Activated naive CD4-positive, alpha-beta T cell treated with anti-CD3 and anti-CD28 coated beads for 36 hours (primary cell): ENCODE results near the gene TMEM131. TPM values are rescaled to one million over a fixed set of nuclear protein-coding genes. Genes with fewer than 3 reads are reported as not detected.
"Not testable (repeated sequence)": the region's sequence is repeated elsewhere in the genome, so short reads cannot be mapped to it uniquely, and the experiment has no call there.

Experiments
- CTCF ChIA-PET: fragments of 350-600 bp; sonication (Branson Sonifier 250); formaldehyde crosslinking; loops from one replicate; lab custom pipeline; 2021; ENCODE audit warnings: antibody characterized with exemption; lab: Charles Lee
- DNase-seq: peaks from one replicate; pipeline ENCODE4 v3.0.0-alpha.2; 2020
- H3K27ac Mint-ChIP-seq: one replicate; pipeline ENCODE4 v1.8.0; 2021; ENCODE audit warnings: mild to moderate bottlenecking, mixed read lengths
- H3K27me3 Mint-ChIP-seq: one replicate; pipeline ENCODE4 v1.8.0; 2021; ENCODE audit warnings: low read depth, mixed read lengths
- H3K36me3 Mint-ChIP-seq: one replicate; pipeline ENCODE4 v1.8.0; 2021; ENCODE audit warnings: low read depth, mixed read lengths
- H3K4me1 Mint-ChIP-seq: one replicate; pipeline ENCODE4 v1.8.0; 2021; ENCODE audit warnings: low read depth, mixed read lengths
- H3K4me3 Mint-ChIP-seq: one replicate; pipeline ENCODE4 v1.8.0; 2021; ENCODE audit warnings: mild to moderate bottlenecking, moderate library complexity, mixed read lengths
- H3K9me3 Mint-ChIP-seq: one replicate; pipeline ENCODE4 v1.8.0; 2021; ENCODE audit warnings: mixed read lengths
- intact Hi-C: fragments of 100-400 bp; cut with micrococcal nuclease; formaldehyde crosslinking; loops from one replicate; pipeline ENCODE4 v1.15.1; 2023
- total RNA-seq, 2 experiments: library from RNA; stranded (reverse); gene quantifications; one replicate each; pipeline ENCODE4 v1.2.3, GENCODE V29; 2021

TMEM131 gene
- total RNA-seq, 2 experiments from 2014 or later, result 18.5 to 19.2 TPM

- H3K27me3 Mint-ChIP-seq, result no peaks in the 10 kb centered on the region
- DNase-seq, result no peak
- CTCF ChIA-PET, result no interaction called here
- H3K9me3 Mint-ChIP-seq, result no peaks in the 10 kb centered on the region
- no peak overlapping the region for H3K27ac Mint-ChIP-seq
- peaks cover 71% of the 10 kb centered on the region for H3K4me1 Mint-ChIP-seq
- intact Hi-C loops, result no loop called here
- H3K36me3 Mint-ChIP-seq, result no peaks in the 10 kb centered on the region
- H3K4me3 Mint-ChIP-seq, result no peak overlapping the region
Observed at GRCh38 chr2:97958184-97958583, 37.6 kb downstream of the TMEM131 start.

GRCh38 chr2:97957432-97958183, 38.1 kb downstream of the TMEM131 start:
- no peak for DNase-seq
- CTCF ChIA-PET, result no interaction called here
- Mint-ChIP-seq H3K27me3 (no peaks in the 10 kb centered on the region), H3K9me3 (no peaks in the 10 kb centered on the region), H3K36me3 (no peaks in the 10 kb centered on the region), H3K4me3 (no peak overlapping the region), H3K4me1 (peaks cover 69% of the 10 kb centered on the region), H3K27ac (no peak overlapping the region)
- intact Hi-C loops, result no loop called here

DNA sequence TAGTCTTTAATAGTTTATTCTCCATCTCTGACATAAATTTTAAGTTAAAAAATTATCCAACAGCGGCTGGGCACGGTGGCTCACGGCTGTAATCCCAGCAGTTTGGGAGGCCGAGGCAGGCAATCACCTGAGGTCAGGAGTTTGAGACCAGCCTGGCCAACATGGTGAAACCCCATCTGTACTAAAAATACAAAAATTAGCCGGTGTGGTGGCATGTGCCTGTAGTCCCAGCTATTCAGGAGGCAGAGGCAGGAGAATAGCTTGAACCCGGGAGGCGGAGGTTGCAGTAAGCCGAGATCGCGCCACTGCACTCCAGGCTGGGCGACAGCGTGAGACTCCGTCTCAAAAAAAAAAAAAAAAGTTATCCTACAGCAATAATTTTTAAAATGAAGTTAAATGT, 39.0 kb downstream of the TMEM131 start:
- H3K36me3 Mint-ChIP-seq, H3K27ac Mint-ChIP-seq, DNase-seq, CTCF ChIA-PET, intact Hi-C loops, H3K9me3 Mint-ChIP-seq, H3K27me3 Mint-ChIP-seq, H3K4me3 Mint-ChIP-seq: not testable (repeated sequence)
- peaks cover 69% of the 10 kb centered on the region for H3K4me1 Mint-ChIP-seq

DNA sequence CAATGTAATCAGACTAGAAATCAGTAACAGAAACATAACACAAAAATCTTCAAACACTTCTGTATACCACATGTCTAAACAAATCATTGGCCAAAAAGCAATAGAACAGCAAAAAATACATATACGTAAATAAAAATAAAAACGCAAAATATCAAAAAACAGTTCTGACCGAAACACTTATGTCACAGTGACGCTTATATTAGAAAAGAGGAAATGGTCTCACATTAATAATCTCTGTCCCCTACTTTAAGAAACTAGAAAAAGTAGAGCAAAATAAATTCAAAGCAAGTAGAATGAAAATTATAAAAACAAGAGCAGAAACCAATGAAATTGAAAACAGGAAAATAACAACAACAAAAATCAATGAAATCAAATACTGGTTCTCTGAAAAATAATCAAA, 41.9 kb downstream of the TMEM131 start:
- no peaks in the 10 kb centered on the region for H3K9me3 Mint-ChIP-seq
- DNase-seq, result no peak
- peaks cover 8% of the 10 kb centered on the region for H3K36me3 Mint-ChIP-seq
- CTCF ChIA-PET, result no interaction called here
- intact Hi-C loops, result no loop called here
- H3K27me3 Mint-ChIP-seq, result no peaks in the 10 kb centered on the region
- H3K27ac Mint-ChIP-seq, result no peak overlapping the region
- H3K4me1 Mint-ChIP-seq, result peaks cover 71% of the 10 kb centered on the region
- H3K4me3 Mint-ChIP-seq, result no peak overlapping the region

- peaks cover 11% of the 10 kb centered on the region for H3K36me3 Mint-ChIP-seq
- peaks cover 68% of the 10 kb centered on the region for H3K4me1 Mint-ChIP-seq
- no peaks in the 10 kb centered on the region for H3K9me3 Mint-ChIP-seq
- CTCF ChIA-PET, result no interaction called here
- no peak overlapping the region for H3K27ac Mint-ChIP-seq
- H3K4me3 Mint-ChIP-seq, result no peak overlapping the region
- intact Hi-C loops, result no loop called here
- DNase-seq, result no peak
- H3K27me3 Mint-ChIP-seq, result no peaks in the 10 kb centered on the region
Observed at GRCh38 chr2:97952357-97952756, 43.4 kb downstream of the TMEM131 start.

- peaks cover 76% of the 10 kb centered on the region for H3K4me1 Mint-ChIP-seq
- peaks cover 11% of the 10 kb centered on the region for H3K36me3 Mint-ChIP-seq
- H3K27ac Mint-ChIP-seq, result no peak overlapping the region
- H3K9me3 Mint-ChIP-seq, result no peaks in the 10 kb centered on the region
- no peak overlapping the region for H3K4me3 Mint-ChIP-seq
- peak; percentile 13 for DNase-seq
- no peaks in the 10 kb centered on the region for H3K27me3 Mint-ChIP-seq
- intact Hi-C loops, result no loop called here
- CTCF ChIA-PET, result no interaction called here
Observed at GRCh38 chr2:97951155-97951680, 44.5 kb downstream of the TMEM131 start.

DNA sequence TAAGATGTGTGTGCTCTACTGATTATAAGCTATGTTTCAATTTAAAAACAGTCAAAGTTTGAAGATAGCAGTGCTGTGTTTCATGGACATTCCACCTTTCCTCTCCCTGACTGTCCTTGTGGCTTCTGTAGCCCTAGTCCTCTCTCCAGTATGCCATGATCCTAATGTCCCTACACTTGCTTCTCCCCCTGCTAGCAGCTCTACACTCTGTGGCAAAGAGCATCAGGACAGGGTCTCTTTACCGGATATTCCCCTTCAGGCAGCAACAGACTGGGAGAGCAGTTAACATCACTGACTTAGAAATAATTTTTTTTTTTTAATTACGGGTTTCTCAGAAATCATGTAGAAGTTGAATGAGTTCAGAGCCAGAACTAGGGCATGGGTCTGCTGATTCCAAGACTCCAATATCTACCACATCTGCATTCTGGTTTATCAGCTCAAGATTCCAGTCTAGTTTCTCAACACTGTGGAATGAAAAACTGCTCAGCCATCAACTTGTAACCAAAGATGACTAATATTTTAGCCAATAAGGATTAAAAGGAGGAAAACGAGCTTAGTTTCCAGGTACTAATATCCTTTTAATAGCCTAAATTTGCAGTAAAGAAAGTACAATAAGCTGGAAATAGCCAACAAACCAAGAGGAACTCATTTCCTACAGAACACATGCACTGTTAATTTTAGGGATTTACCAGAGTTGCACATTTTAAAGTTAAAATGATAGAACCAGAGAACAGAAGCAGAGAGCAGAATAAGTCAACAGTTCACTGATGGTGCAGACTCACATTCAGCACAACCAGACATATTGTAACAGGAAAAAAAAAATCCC, 45.2 kb downstream of the TMEM131 start:
- H3K27me3 Mint-ChIP-seq, result no peaks in the 10 kb centered on the region
- DNase-seq, result no peak
- intact Hi-C loops, result no loop called here
- CTCF ChIA-PET, result interaction anchor here (0.5 kb wide), 1 partner anchor 435 kb away, joined by 3 read pairs; no protein-coding TSS in a partner anchor
- H3K4me1 Mint-ChIP-seq, result peaks cover 73% of the 10 kb centered on the region
- H3K36me3 Mint-ChIP-seq, result peaks cover 11% of the 10 kb centered on the region
- H3K9me3 Mint-ChIP-seq, result no peaks in the 10 kb centered on the region
- no peak overlapping the region for H3K27ac Mint-ChIP-seq
- H3K4me3 Mint-ChIP-seq, result no peak overlapping the region

GRCh38 chr2:97948926-97949325, 46.8 kb downstream of the TMEM131 start:
- Mint-ChIP-seq H3K4me3 (no peak overlapping the region), H3K36me3 (peaks cover 13% of the 10 kb centered on the region), H3K9me3 (no peaks in the 10 kb centered on the region), H3K27me3 (no peaks in the 10 kb centered on the region), H3K27ac (no peak overlapping the region), H3K4me1 (peaks cover 70% of the 10 kb centered on the region)
- DNase-seq, result no peak
- CTCF ChIA-PET, result no interaction called here
- intact Hi-C loops, result no loop called here

GRCh38 chr2:97945791-97946190, 50.0 kb downstream of the TMEM131 start:
- DNase-seq, result no peak
- H3K36me3 Mint-ChIP-seq, result peaks cover 22% of the 10 kb centered on the region
- H3K9me3 Mint-ChIP-seq, result peaks cover 8% of the 10 kb centered on the region
- H3K4me1 Mint-ChIP-seq, result peaks cover 49% of the 10 kb centered on the region
- intact Hi-C loops, result no loop called here
- no peak overlapping the region for H3K27ac Mint-ChIP-seq
- CTCF ChIA-PET, result interaction anchor here (0.9 kb wide), 1 partner anchor 49 kb away, joined by 4 read pairs; no protein-coding TSS in a partner anchor
- no peak overlapping the region for H3K4me3 Mint-ChIP-seq
- H3K27me3 Mint-ChIP-seq, result no peaks in the 10 kb centered on the region

DNA sequence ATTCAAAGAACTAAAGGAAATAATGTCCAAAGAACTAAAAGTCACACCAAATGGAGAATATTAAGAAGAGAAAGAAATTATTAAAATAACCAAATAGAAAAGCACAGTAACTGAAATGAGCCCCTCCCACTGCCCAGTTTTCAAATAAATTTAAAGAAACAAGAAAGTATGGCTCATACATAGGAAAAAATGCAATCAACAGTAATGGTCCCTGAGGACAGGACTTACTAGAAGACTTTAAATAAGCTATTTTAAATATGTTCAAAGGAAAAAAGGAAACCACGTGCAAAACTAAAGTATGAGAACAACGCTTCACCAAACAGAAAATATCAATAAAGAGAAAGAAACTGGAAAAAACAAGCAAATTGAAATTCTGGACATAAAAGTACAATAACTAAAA, 58.9 kb downstream of the TMEM131 start:
- no peak overlapping the region for H3K4me3 Mint-ChIP-seq
- H3K4me1 Mint-ChIP-seq, result peaks cover 60% of the 10 kb centered on the region
- H3K27me3 Mint-ChIP-seq, result no peaks in the 10 kb centered on the region
- peaks cover 9% of the 10 kb centered on the region for H3K36me3 Mint-ChIP-seq
- no peak overlapping the region for H3K27ac Mint-ChIP-seq
- CTCF ChIA-PET, result interaction anchor here (0.7 kb wide), 1 partner anchor 773 kb away, joined by 3 read pairs; no protein-coding TSS in a partner anchor
- intact Hi-C loops, result no loop called here
- peaks cover 16% of the 10 kb centered on the region for H3K9me3 Mint-ChIP-seq
- no peak for DNase-seq

DNA sequence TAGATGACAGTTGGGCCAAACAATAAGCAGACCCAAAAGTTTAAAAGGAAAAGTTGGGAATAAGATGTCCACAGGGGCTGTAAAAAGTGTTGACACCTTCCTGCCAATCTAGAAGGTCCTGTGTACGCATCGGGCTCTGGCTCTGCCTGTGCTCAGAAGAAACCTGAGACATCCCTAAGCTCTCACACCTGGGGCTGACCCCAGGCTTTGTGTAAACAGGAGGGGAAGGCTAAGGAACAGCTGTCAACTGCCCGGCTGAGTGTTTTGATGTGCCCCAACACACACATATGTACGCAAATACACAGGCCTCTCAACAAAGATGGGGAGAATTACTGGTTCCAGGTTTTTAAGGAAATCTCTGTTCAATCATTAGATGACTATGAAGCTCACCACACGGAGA, 59.5 kb downstream of the TMEM131 start:
- Mint-ChIP-seq H3K27me3 (no peaks in the 10 kb centered on the region), H3K36me3 (peaks cover 5% of the 10 kb centered on the region), H3K27ac (no peak overlapping the region), H3K4me1 (peaks cover 59% of the 10 kb centered on the region), H3K9me3 (peaks cover 12% of the 10 kb centered on the region), H3K4me3 (no peak overlapping the region)
- DNase-seq, result no peak
- CTCF ChIA-PET, result no interaction called here
- intact Hi-C loops, result no loop called here

DNA sequence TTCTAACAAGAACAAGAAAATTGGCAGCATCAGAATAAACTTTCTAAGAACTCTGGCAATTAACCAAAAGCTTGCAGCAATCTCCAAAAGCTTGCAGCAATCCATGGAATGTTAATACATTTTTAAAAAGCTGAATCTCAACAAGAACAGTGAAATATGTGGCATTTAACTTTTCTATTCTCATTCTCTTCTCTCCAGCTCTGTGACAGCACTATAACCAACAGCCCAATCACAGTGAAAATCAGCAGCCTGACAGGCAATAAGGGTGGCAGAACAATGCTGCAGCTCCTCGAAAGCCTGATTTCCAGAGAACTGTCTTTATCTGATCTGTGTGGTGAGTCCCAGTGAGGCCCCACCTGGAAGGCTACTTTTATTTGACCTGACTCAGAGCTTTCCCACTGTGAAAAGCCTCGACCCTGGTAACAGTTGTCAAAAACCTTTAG, 60.0 kb downstream of the TMEM131 start:
- intact Hi-C loops, result no loop called here
- H3K27ac Mint-ChIP-seq, result no peak overlapping the region
- no peak overlapping the region for H3K4me3 Mint-ChIP-seq
- no peaks in the 10 kb centered on the region for H3K27me3 Mint-ChIP-seq
- CTCF ChIA-PET, result no interaction called here
- no peak for DNase-seq
- peaks cover 10% of the 10 kb centered on the region for H3K9me3 Mint-ChIP-seq
- peaks cover 5% of the 10 kb centered on the region for H3K36me3 Mint-ChIP-seq
- peaks cover 62% of the 10 kb centered on the region for H3K4me1 Mint-ChIP-seq
